ENCODE measurements around the gene SQOR.

DNA sequence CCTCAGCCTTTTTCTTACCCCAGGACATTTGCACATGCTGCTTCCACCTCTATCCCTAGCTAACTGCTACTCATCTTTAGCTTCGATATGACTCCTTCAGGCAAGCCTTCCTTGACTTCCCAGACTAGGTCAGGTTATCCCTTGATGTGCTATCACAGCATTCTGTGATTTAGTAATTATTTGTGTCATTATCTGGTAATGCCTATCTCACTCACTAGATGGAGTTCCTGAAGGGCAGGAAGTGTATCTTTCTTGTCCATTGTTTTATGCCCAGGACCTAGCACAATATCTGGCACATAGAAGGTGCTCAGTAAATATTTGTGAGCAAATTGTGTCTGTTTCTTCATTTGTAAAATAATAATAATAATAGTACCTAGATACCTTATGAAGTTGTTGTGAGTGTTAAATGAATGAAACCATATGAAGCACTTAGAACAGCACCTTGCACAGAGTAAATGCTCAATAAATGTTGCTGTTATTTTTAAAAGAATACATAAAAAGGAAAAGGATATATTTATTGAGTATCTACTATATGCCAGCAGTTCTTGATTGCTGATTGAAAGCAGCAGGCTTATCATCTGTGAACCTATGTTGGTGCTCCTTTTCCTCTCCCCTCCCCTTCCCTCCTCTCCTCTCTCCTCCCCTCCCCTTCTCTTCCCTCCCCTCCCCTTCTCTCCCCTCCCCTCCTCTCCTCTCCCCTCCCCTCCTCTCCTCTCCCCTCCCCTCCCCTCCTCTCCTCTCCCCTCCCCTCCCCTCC lies 31.5 kb downstream of the SQOR start:
- TF ChIP-seq POLR2AphosphoS5 (IDR thresholded peaks at IDR 0.05; ENCODE audit: borderline replicate concordance, low read depth, low read length) (no peak), EZH2 (IDR thresholded peaks at IDR 0.05) (no peak)

Data from SK-N-MC (cell line).